Natural killer cell treated with Interleukin-12 subunit alpha and Interleukin-12 subunit beta and Interleukin-15 and Interleukin-18, amount 100 ng/mL, for 72 hours (primary cell): Measurements from ENCODE around the gene MMP3. TPM values are rescaled to one million over a fixed set of nuclear protein-coding genes. Genes with fewer than 3 reads are reported as not detected.
A peak's percentile ranks its signal among the peaks of the same experiment; 100 is the strongest.

ENCODE experiments used
- ATAC-seq, 2 donors: fragments of 150-1000 bp; cut with Tn5 transposase in 1 of 2; sonication (Bioruptor Pico), chemical (Tn5 transposase) in 1 of 2; 2 replicates each; pipeline ENCODE4 v1.10.0; 2021
- DNase-seq: peaks from one replicate; pipeline ENCODE4 v3.0.0; 2022; ENCODE audit warnings: low spot score
- H3K27ac Mint-ChIP-seq, 2 donors: 1 replicate in 1 of 2; 2 replicates in 1 of 2; pipeline ENCODE4 v1.8.0; 2022; ENCODE audit warnings: mixed read lengths in 2 of 2, mild to moderate bottlenecking in 1 of 2, moderate library complexity in 1 of 2
- H3K27me3 Mint-ChIP-seq, 2 donors: 1 replicate in 1 of 2; 2 replicates in 1 of 2; pipeline ENCODE4 v1.8.0; 2022; ENCODE audit warnings: mixed read lengths in 2 of 2
- H3K36me3 Mint-ChIP-seq: one replicate; pipeline ENCODE4 v1.8.0; 2022; ENCODE audit warnings: mixed read lengths
- H3K4me1 Mint-ChIP-seq, 2 donors: 1 replicate in 1 of 2; 2 replicates in 1 of 2; pipeline ENCODE4 v1.8.0; 2022; ENCODE audit warnings: low read depth in 2 of 2, mixed read lengths in 2 of 2, mild to moderate bottlenecking in 1 of 2
- H3K4me3 Mint-ChIP-seq: one replicate; pipeline ENCODE4 v1.8.0; 2022; ENCODE audit warnings: mixed read lengths
- H3K9me3 Mint-ChIP-seq: 2 replicates; pipeline ENCODE4 v1.8.0; 2022; ENCODE audit warnings: mixed read lengths
- total RNA-seq, 2 donors: library from RNA; stranded (reverse); gene quantifications; one replicate each; pipeline ENCODE4 v1.2.3, GENCODE V29; 2022

MMP3 gene
- total RNA-seq, 2 donors from 2014 or later: not detected

DNA sequence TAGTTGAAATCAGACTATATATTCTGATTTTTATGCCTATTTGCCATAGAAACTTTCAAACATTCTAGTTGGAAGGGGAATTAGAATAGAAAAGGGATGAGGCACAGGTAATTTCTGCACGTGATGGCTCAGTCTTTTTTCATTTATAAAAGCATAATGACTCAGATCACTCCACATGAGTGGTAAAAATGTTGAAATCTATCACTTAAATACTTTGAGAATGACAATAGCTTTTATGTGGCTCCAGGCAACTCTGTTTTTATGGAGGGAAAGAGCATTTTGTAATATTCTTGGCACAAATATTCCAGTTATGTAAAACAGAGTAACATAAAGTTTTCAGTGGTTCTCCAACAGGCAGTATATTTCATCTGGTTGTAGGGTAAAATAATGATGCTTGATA lies 5.9 kb upstream of the MMP3 start:
- Mint-ChIP-seq H3K9me3 (peaks cover 3% of the 10 kb centered on the region), H3K36me3 (no peaks in the 10 kb centered on the region), H3K27me3 (peaks cover 3 to 6% of the 10 kb centered on the region in 2 donors), H3K4me1 (no peaks in the 10 kb centered on the region), H3K4me3 (no peak overlapping the region), H3K27ac (no peak overlapping the region)
- no peak for DNase-seq
- no peak for ATAC-seq

DNA sequence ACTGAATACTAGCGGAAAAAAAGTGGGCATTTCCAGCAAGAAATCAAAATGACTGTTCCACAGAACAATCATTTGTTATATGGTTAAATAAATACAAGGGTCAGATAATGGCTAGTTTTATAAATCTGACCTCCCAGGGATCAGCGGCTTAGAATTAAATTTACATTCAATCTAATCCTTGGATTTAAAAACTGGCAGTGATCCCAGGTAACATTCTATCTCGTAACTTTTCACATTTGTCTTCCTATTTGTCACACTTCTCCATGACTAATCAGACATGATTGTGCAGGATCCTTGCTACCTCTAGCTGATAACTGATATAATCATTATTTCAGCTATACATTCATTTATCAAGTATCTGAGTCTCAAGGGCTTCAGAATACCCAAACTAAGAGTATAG lies 2.9 kb upstream of the MMP3 start:
- Mint-ChIP-seq H3K27ac (no peak overlapping the region), H3K4me1 (no peaks in the 10 kb centered on the region), H3K36me3 (no peaks in the 10 kb centered on the region), H3K4me3 (no peak overlapping the region), H3K9me3 (peaks cover 3% of the 10 kb centered on the region), H3K27me3 (peaks cover 0 to 3% of the 10 kb centered on the region in 2 donors)
- no peak for ATAC-seq
- no peak for DNase-seq

DNA sequence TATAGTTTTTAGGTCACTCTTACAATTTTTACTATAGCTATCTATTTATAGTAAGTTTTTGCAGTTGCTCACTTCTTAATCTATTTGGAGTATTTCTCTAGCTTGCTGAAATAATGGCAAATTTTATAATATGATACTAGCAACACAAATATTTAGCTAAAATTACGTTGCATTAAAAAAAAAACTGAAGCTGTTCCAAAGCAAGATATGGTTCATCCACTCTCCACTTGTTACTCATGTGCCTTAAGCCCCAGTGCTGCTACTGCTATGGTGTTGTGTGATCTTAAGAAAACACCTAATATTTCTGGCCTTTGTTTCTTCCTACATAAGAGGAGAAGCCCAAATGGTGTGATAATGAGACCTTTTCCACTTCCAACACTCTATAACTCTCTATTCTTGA lies 479 bp downstream of the MMP3 start:
- no peak for ATAC-seq

DNA sequence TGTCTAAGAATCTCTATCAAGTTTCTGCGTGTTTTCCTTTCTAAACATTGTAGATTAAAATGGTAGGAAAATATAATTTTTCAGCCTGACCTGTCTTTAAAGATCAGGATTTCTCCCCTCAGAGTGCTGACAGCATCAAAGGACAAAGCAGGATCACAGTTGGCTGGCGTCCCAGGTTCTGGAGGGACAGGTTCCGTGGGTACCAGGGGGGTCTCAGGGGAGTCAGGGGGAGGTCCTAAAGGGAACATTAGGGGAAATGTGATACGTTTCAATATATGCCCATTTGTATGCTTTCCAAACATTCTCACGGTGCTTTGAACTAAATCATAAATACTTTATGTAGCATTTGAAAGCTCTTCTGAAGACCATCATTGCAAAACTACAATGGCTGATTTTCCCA lies 3.4 kb downstream of the MMP3 start:
- Mint-ChIP-seq H3K27ac (no peak overlapping the region), H3K36me3 (no peaks in the 10 kb centered on the region), H3K9me3 (peaks cover 3% of the 10 kb centered on the region), H3K27me3 (peaks cover 0 to 2% of the 10 kb centered on the region in 2 donors), H3K4me3 (no peak overlapping the region), H3K4me1 (no peaks in the 10 kb centered on the region)
- ATAC-seq (no peak), DNase-seq (no peak)

More for the DNA sequence above, 479 bp downstream of the MMP3 start:
- Mint-ChIP-seq H3K27ac (no peak overlapping the region), H3K4me1 (no peaks in the 10 kb centered on the region), H3K9me3 (peaks cover 3% of the 10 kb centered on the region), H3K4me3 (no peak overlapping the region), H3K36me3 (no peaks in the 10 kb centered on the region), H3K27me3 (peaks cover 0 to 3% of the 10 kb centered on the region in 2 donors)
- no peak for DNase-seq

DNA sequence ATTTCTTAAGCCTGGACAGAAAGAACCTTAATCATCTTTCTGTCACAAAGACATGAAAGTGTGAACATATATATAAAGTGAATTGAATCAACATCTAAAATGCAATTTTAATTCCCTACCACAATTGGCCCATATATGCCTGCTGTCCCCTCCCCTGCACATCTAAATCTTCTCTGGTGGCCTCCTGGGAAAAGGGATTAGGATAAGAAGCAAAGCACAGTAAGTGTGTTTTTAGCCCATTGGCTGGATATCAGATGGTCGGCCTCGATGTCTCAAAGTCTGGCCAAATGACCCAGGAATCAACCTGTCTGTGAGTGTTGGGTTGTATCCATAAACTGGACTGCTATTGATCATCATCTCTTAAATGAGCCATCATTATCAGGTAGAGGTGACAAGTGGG lies 5.8 kb downstream of the MMP3 start:
- DNase-seq (no peak), ATAC-seq (no peak)
- no peak overlapping the region for H3K27ac Mint-ChIP-seq
- H3K4me3 Mint-ChIP-seq: no peak overlapping the region
- no peaks in the 10 kb centered on the region for H3K36me3 Mint-ChIP-seq
- peaks cover 0 to 11% of the 10 kb centered on the region in 2 donors for H3K27me3 Mint-ChIP-seq
- H3K9me3 Mint-ChIP-seq: no peaks in the 10 kb centered on the region
- no peaks in the 10 kb centered on the region for H3K4me1 Mint-ChIP-seq

DNA sequence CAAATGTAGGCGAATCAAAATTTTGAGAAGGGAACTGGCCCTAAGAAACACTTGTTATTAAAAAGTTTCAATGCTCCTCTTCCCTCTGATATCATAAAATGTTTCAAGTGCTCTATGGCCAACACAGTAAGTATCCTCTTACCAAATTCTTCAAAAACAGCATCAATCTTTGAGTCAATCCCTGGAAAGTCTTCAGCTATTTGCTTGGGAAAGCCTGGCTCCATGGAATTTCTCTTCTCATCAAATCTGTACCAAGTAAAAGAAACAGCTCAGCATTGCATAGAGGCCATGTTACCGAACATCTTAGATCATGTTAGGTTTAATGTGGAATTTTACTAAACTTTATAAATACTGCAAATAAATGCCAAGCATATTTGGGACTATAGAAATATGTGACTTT lies 6.3 kb downstream of the MMP3 start:
- no peaks in the 10 kb centered on the region for H3K36me3 Mint-ChIP-seq
- no peaks in the 10 kb centered on the region for H3K9me3 Mint-ChIP-seq
- no peak overlapping the region for H3K27ac Mint-ChIP-seq
- DNase-seq (no peak), ATAC-seq (no peak)
- H3K27me3 Mint-ChIP-seq: peaks cover 2 to 15% of the 10 kb centered on the region in 2 donors
- no peak overlapping the region for H3K4me3 Mint-ChIP-seq
- no peaks in the 10 kb centered on the region for H3K4me1 Mint-ChIP-seq

DNA sequence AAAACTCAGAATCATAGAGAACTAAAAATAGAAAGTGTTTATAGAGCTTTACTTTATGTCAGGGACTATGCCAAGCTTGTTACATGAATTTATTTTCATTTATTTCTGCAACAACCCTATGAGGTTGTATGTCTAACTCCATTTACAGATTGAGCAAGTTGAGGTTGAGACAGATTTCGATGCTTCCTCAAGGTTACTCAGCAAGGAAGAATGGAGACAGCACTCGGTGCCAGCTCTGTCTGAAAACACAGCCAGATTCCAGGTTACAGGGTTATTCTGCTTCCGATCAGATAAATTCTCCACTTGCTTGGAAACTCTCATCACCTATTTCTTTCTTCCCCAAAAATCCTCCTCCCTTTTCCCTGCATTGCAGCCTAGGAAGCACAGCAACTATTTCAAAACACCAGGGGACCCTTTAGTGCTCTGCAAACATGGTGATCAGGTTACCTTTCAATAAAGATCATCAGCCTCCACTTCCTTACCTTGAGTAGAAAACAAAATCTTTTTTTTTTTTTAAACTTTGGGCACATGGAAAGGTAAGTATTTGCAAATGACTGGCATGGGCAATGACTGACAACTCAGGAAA lies 7.0 kb downstream of the MMP3 start:
- H3K27ac Mint-ChIP-seq: no peak overlapping the region
- no peak for DNase-seq
- no peaks in the 10 kb centered on the region for H3K4me1 Mint-ChIP-seq
- no peak for ATAC-seq
- H3K9me3 Mint-ChIP-seq: no peaks in the 10 kb centered on the region
- H3K4me3 Mint-ChIP-seq: no peak overlapping the region
- no peaks in the 10 kb centered on the region for H3K36me3 Mint-ChIP-seq
- H3K27me3 Mint-ChIP-seq: peaks cover 6 to 21% of the 10 kb centered on the region in 2 donors

DNA sequence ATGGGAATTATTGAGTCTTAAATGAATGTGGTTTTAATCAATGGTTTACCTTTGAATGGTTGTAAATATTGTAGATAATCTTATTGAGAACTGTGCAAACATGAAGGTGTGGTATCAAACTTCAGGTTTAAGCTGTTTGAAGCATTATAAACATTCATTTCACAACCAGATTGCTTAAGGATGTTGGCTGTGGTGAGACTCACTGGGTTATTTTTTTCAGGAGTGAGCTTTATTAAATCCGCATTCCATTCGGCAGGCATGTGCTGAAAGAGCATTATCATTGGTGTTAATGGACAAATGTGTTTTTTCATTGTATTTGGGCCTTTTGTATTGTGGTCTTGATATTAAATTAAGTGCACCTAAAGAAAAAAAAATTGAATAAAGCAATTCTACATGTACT lies 9.7 kb downstream of the MMP3 start:
- H3K9me3 Mint-ChIP-seq: no peaks in the 10 kb centered on the region
- H3K4me3 Mint-ChIP-seq: no peak overlapping the region
- H3K4me1 Mint-ChIP-seq: no peaks in the 10 kb centered on the region
- no peak for ATAC-seq
- no peak overlapping the region for H3K27ac Mint-ChIP-seq
- H3K27me3 Mint-ChIP-seq: peaks cover 15 to 37% of the 10 kb centered on the region in 2 donors
- no peaks in the 10 kb centered on the region for H3K36me3 Mint-ChIP-seq
- DNase-seq: no peak

DNA sequence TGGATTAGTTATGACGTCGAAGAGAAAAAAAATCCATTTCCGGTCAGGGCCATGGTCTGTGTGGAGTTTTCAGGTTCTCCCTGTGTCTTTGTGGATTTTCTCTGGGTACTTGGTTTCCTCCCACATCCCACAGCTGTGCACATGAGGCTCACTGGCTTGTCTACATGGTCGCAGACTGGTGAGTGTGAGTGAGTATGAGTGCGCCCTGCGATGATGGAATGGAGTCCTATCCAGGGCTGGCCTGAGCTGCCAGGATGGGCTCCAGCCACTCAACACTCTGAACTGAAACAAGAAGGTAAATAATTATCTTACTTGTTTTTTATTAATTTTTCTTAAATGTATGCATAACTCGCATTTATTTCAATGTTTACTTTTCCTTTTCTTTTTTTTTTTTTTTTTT lies 10.8 kb downstream of the MMP3 start:
- Mint-ChIP-seq H3K36me3 (no peaks in the 10 kb centered on the region), H3K4me3 (no peak overlapping the region), H3K4me1 (no peaks in the 10 kb centered on the region), H3K27me3 (peaks cover 15 to 37% of the 10 kb centered on the region in 2 donors), H3K27ac (no peak overlapping the region), H3K9me3 (no peaks in the 10 kb centered on the region)
- ATAC-seq (peak in 1 of 2 donors; percentile 45), DNase-seq (no peak)

DNA sequence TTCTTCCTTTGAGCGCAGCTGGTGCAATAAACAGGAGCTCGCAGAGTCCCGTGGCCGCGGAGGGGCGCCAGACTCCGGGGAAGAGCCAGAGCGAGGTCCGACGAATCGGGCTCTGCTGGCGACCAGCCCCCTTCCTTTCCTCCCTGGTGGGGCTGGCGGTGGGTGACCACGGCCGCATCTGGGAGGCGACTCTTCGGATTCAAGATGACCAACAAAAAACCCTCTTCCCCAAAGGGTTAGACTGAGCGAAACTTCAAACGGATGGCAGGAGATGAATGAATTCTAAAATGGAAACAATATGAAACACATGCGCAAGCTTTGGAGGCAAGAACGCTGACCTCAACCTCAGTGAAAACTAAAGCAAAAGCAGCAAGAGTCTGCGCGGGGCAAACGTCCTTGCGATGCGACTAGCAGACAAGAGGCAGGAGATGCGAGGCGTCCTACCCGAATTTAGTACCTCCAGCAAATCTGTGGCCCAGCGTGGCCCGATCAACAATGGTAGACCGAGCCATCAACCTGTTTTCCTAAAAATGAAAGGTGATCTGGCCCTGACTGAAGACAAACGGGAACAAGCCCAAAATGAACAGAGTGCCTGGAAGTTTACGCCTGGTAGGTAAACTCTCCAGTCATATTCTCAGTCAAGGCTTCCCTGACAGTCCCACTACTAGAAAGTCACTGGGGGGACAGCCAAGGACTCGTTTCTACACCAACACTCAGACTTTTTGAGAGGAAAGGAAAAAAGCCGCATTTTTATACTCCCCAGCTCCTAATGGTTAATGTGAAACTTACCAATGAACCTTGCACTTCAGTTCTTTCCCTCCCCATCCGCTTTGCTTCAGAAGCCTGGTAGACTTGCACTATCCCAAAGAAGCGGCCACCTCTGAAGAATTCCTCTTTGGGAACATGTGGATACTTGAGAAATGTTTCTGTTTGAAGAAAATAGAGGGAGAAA lies 11.6 kb downstream of the MMP3 start:
- Mint-ChIP-seq H3K27me3 (peaks cover 15 to 37% of the 10 kb centered on the region in 2 donors), H3K4me1 (no peaks in the 10 kb centered on the region), H3K9me3 (no peaks in the 10 kb centered on the region), H3K27ac (no peak overlapping the region), H3K4me3 (no peak overlapping the region), H3K36me3 (no peaks in the 10 kb centered on the region)
- DNase-seq (no peak), ATAC-seq (no peak)

DNA sequence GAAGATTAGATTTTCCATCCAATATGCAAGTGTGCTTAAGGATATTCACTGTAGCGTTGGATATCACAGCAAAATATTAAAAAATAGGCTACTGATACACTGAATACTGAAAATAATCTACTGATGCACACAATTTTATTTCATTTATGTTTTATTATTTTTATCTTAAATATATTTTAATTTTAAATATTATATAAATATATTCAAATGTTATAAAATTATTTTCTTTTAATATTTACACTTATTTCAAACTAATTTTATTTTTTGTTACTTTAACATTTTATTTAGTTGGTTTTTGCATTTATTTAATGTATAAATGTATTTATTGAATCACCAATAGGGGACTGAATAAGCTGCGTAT lies 12.3 kb downstream of the MMP3 start:
- Mint-ChIP-seq H3K4me1 (no peaks in the 10 kb centered on the region), H3K27me3 (peaks cover 15 to 37% of the 10 kb centered on the region in 2 donors), H3K27ac (no peak overlapping the region), H3K4me3 (no peak overlapping the region), H3K36me3 (no peaks in the 10 kb centered on the region), H3K9me3 (no peaks in the 10 kb centered on the region)
- DNase-seq (no peak), ATAC-seq (no peak)

DNA sequence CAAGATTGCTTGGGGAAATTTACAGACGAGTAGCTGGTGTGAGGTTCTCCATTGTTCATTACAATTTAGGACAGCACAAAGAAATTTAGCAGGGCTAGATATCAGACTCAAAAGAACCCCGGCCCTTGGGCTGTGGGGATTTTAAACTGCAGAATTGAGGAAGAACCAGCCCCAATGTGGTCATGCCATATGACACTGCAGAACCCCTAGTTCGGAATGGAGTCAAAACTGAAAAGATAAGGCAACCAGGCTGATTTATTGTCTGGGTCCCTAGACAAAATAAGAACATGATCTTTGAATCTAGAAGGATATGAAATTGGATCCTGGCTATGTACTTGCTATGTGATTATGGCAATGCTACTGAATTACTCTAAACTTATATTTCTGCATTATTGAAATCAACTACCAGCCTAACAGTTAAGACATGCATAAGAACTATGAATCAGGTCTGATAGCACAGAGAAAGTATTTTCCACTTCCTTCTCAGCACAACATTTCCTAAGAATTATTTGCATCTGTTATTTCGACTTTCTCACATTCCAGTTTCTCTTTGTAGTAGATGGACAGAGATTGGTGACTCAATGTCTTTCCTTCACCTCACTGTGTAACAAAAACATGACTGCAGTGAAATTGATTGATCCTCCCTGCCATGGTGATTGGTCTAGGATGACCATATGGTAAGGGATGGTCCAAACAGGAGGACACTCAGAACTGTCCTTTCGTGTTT lies 13.2 kb downstream of the MMP3 start:
- Mint-ChIP-seq H3K9me3 (no peaks in the 10 kb centered on the region), H3K36me3 (no peaks in the 10 kb centered on the region), H3K27ac (no peak overlapping the region), H3K4me1 (no peaks in the 10 kb centered on the region), H3K27me3 (peaks cover 15 to 36% of the 10 kb centered on the region in 2 donors), H3K4me3 (no peak overlapping the region)
- ATAC-seq: no peak
- no peak for DNase-seq

DNA sequence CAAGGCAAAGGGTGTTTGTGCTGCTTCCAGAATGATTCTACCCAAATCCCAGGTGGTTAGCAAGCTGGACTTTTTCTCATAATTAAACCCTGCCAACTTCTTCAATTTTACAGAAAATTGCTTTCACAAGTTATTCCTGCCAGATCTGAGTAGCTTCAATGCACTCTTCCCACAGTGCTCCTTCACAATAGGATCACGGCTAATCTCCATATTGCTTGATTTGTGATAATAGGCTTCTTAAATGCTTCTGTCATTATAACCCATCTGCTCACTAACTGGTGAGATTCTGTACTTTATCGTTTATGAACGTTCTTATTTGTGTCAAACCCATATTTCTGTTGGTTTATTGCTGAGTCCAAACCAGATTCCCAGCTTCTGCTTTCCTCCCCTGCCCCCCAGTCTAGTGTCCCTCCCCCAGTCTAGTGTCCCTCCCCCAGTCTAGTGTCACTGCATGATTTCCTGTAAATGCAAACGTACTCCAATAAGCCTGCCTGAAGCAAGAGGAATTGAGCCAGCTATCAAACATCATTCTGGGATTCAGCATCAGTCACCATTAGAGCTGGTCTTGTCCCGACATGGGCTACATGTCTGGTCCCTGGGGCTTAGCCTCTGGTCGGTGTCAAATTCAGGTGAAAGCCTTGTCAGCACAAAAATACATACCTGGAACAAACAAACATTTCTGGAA lies 14.0 kb downstream of the MMP3 start:
- Mint-ChIP-seq H3K9me3 (no peaks in the 10 kb centered on the region), H3K36me3 (no peaks in the 10 kb centered on the region)

More for the DNA sequence above, 14.0 kb downstream of the MMP3 start:
- Mint-ChIP-seq H3K27me3 (peaks cover 15 to 29% of the 10 kb centered on the region in 2 donors), H3K27ac (no peak overlapping the region), H3K4me3 (no peak overlapping the region), H3K4me1 (no peaks in the 10 kb centered on the region)
- DNase-seq: no peak
- no peak for ATAC-seq
